ENCODE data around the gene SORBS1. TPM values are rescaled to one million over a fixed set of nuclear protein-coding genes. Genes with fewer than 3 reads are reported as not detected.

The SORBS1 gene
- total RNA-seq, 1 donor from 2014 or later: 416 TPM

GRCh38 chr10:95487994-95488393 lies 73.2 kb downstream of the SORBS1 start:
- intact Hi-C loops (cut with DNase I): no loop called here
- no peak overlapping the region for H3K4me3 ChIP-seq
- peaks cover 46 to 56% of the 10 kb centered on the region in 2 donors for H3K36me3 ChIP-seq
- H3K27me3 ChIP-seq: no peaks in the 10 kb centered on the region
- peaks cover 7 to 54% of the 10 kb centered on the region in 2 donors for H3K4me1 ChIP-seq
- DNase-seq (ENCODE audit: low spot score in 2 of 2): no peak
- no peak for TF ChIP-seq CTCF (IDR thresholded peaks at IDR 0.05)
- no peaks in the 10 kb centered on the region for H3K9me3 ChIP-seq
- H3K27ac ChIP-seq: peak overlapping the region; percentile 76

- peak in 1 of 2 donors; percentile 47 for DNase-seq (ENCODE audit: low spot score in 2 of 2)
- Histone ChIP-seq H3K36me3 (peaks cover 42 to 57% of the 10 kb centered on the region in 2 donors), H3K27me3 (no peaks in the 10 kb centered on the region), H3K9me3 (no peaks in the 10 kb centered on the region), H3K27ac (peak overlapping the region; percentile 95 to 96), H3K4me3 (no peak overlapping the region), H3K4me1 (peaks cover 22 to 68% of the 10 kb centered on the region in 2 donors)
- no peak for TF ChIP-seq CTCF (IDR thresholded peaks at IDR 0.05)
- intact Hi-C loops (cut with DNase I): no loop called here
Measured at GRCh38 chr10:95485056-95485844, 75.9 kb downstream of the SORBS1 start.

GRCh38 chr10:95482501-95483233 lies 78.5 kb downstream of the SORBS1 start:
- no peak for TF ChIP-seq CTCF (IDR thresholded peaks at IDR 0.05)
- peaks cover 30 to 47% of the 10 kb centered on the region in 2 donors for H3K36me3 ChIP-seq
- H3K9me3 ChIP-seq: no peaks in the 10 kb centered on the region
- intact Hi-C loops (cut with DNase I): no loop called here
- H3K27ac ChIP-seq: peak overlapping the region; percentile 95 to 96
- no peak for DNase-seq (ENCODE audit: low spot score in 2 of 2)
- peaks cover 39 to 79% of the 10 kb centered on the region in 2 donors for H3K4me1 ChIP-seq
- no peaks in the 10 kb centered on the region for H3K27me3 ChIP-seq
- no peak overlapping the region for H3K4me3 ChIP-seq

- intact Hi-C loops (cut with DNase I): no loop called here
- no peak for DNase-seq (ENCODE audit: low spot score in 2 of 2)
- peak overlapping the region; percentile 95 to 96 for H3K27ac ChIP-seq
- TF ChIP-seq CTCF (IDR thresholded peaks at IDR 0.05): no peak
- no peaks in the 10 kb centered on the region for H3K27me3 ChIP-seq
- H3K4me3 ChIP-seq: peak overlapping the region in 1 of 2 donors; percentile 28
- H3K9me3 ChIP-seq: no peaks in the 10 kb centered on the region
- H3K4me1 ChIP-seq: peaks cover 45 to 88% of the 10 kb centered on the region in 2 donors
- peaks cover 21 to 39% of the 10 kb centered on the region in 2 donors for H3K36me3 ChIP-seq
Measured at GRCh38 chr10:95480901-95481491, 80.2 kb downstream of the SORBS1 start.

GRCh38 chr10:95480102-95480900 lies 80.9 kb downstream of the SORBS1 start:
- intact Hi-C loops (cut with DNase I): no loop called here
- Histone ChIP-seq H3K36me3 (peaks cover 19 to 37% of the 10 kb centered on the region in 2 donors), H3K27me3 (no peaks in the 10 kb centered on the region), H3K27ac (peak overlapping the region; percentile 95 to 96), H3K4me1 (peaks cover 45 to 88% of the 10 kb centered on the region in 2 donors), H3K4me3 (peak overlapping the region in 1 of 2 donors; percentile 28), H3K9me3 (no peaks in the 10 kb centered on the region)
- TF ChIP-seq CTCF (IDR thresholded peaks at IDR 0.05): no peak
- no peak for DNase-seq (ENCODE audit: low spot score in 2 of 2)

Measured in ascending aorta (tissue), 2 donors.